HCT116 (cell line): Measurements from ENCODE around the gene RTN1. TPM values are rescaled to one million over a fixed set of nuclear protein-coding genes. Genes with fewer than 3 reads are reported as not detected.

Experiments used
- ATAC-seq: fragments of 200-7000 bp; cut with Tn5 transposase; 2 replicates; pipeline ENCODE4 v1.9.1; 2020; ENCODE audit warnings: mild to moderate bottlenecking, moderate library complexity
- BruUV-seq: library from RNA; stranded (reverse); fragments of 400-500 nt; replicated peaks from 2 replicates; lab custom pipeline; 2021; lab: Mats Ljungman, UMichigan
- CTCF ChIA-PET: fragments of 300-600 bp; sonication (Branson Sonifier 250); formaldehyde crosslinking; loops from one replicate; lab custom pipeline; 2021; ENCODE audit warnings: antibody characterized with exemption; lab: Charles Lee
- POLR2A ChIA-PET: fragments of 300-600, 350-600 bp; sonication (Branson Sonifier 250); formaldehyde crosslinking; loops from one replicate; lab custom pipeline; 2021; ENCODE audit warnings: antibody characterized with exemption; lab: Charles Lee
- RAD21 ChIA-PET, 2 experiments: fragments of 300-600 bp; sonication (Branson Sonifier 250); formaldehyde crosslinking; loops; one replicate each; lab custom pipeline; 2023; ENCODE audit warnings: low total read pairs in 2 of 2; ENCODE audit not compliant: uncharacterized antibody in 2 of 2, unreplicated experiment in 2 of 2, low non-redundant PET in 1 of 2; lab: Charles Lee
- DNase-seq: peaks from one replicate; pipeline ENCODE4 v3.0.0-alpha.2; 2010; ENCODE audit warnings: low read depth, low spot score
- H2AFZ ChIP-seq: fragments of 200-600 bp; shearing (Covaris generic), sonication (generic); 2 replicates; pipeline ENCODE4 v1.6.1; 2017; ENCODE audit warnings: low read depth, mixed run types, mixed read lengths, antibody characterized with exemption, low read length; ENCODE audit not compliant: poor library complexity, severe bottlenecking
- H3K27ac ChIP-seq: 2 replicates; pipeline ENCODE4 v1.5.1; 2012; ENCODE audit warnings: low read depth, low read length
- H3K27me3 ChIP-seq: fragments of 200-600 bp; sonication (generic); 2 replicates; pipeline ENCODE4 v1.6.1; 2016; ENCODE audit warnings: mixed run types, low read length, mixed read lengths; ENCODE audit not compliant: insufficient read depth
- H3K36me3 ChIP-seq, 2 experiments: fragments of 200-500 bp in 1 of 2; fragments of 200-600 bp in 1 of 2; sonication (Bioruptor generic) in 1 of 2; sonication (generic) in 1 of 2; 2 replicates each; pipeline versions ENCODE4 v1.5.1 to v1.6.1; 2014 to 2016; ENCODE audit warnings: low read length in 2 of 2, inconsistent platforms in 1 of 2, mixed read lengths in 1 of 2, mixed run types in 1 of 2; ENCODE audit not compliant: insufficient read depth in 2 of 2, control insufficient read depth in 1 of 2
- H3K4me1 ChIP-seq, 2 experiments: fragments of 200-600 bp in 1 of 2; sonication (generic) in 1 of 2; 2 replicates each; pipeline versions ENCODE4 v1.5.1 to v1.6.1; 2012 to 2017; ENCODE audit warnings: low read length in 2 of 2, inconsistent platforms in 1 of 2, mild to moderate bottlenecking in 1 of 2, mixed read lengths in 1 of 2, mixed run types in 1 of 2, moderate library complexity in 1 of 2; ENCODE audit not compliant: insufficient read depth in 2 of 2, control insufficient read depth in 1 of 2
- H3K4me2 ChIP-seq: fragments of 200-600 bp; sonication (generic); 2 replicates; pipeline ENCODE4 v1.6.1; 2017; ENCODE audit warnings: mixed run types, low read length, mixed read lengths
- H3K4me3 ChIP-seq, 2 experiments: fragments of 200-600 bp in 1 of 2; sonication (generic) in 1 of 2; replicated peaks in 1 of 2; 2 replicates each; pipeline ENCODE4 v1.5.1; 2011 to 2016; ENCODE audit warnings: low read length in 2 of 2, control low read depth in 1 of 2, low read depth in 1 of 2, mild to moderate bottlenecking in 1 of 2, mixed read lengths in 1 of 2, mixed run types in 1 of 2
- H3K79me2 ChIP-seq: fragments of 200-600 bp; sonication (generic); 2 replicates; pipeline ENCODE4 v1.6.1; 2017; ENCODE audit warnings: mild to moderate bottlenecking, mixed run types, low read length, moderate library complexity, mixed read lengths; ENCODE audit not compliant: insufficient read depth
- H3K9ac ChIP-seq: fragments of 200-600 bp; sonication (generic); 2 replicates; pipeline ENCODE4 v1.6.1; 2016; ENCODE audit warnings: low read length, mixed read lengths
- H3K9me2 ChIP-seq: fragments of 200-600 bp; sonication (generic), shearing (Covaris generic); 2 replicates; pipeline ENCODE4 v1.6.1; 2017; ENCODE audit warnings: mixed run types, mild to moderate bottlenecking, moderate library complexity; ENCODE audit not compliant: insufficient read depth
- H3K9me3 ChIP-seq, 2 experiments: fragments of 200-500 bp in 1 of 2; fragments of 200-600 bp in 1 of 2; sonication (Bioruptor generic) in 1 of 2; sonication (generic) in 1 of 2; 2 replicates each; pipeline ENCODE4 v1.6.1; 2014 to 2017; ENCODE audit warnings: low read length in 2 of 2, mixed read lengths in 2 of 2, inconsistent platforms in 1 of 2, low read depth in 1 of 2, mild to moderate bottlenecking in 1 of 2, mixed run types in 1 of 2, moderate library complexity in 1 of 2; ENCODE audit not compliant: control insufficient read depth in 1 of 2, insufficient read depth in 1 of 2
- H4K20me1 ChIP-seq: fragments of 200-600 bp; sonication (generic), shearing (Covaris generic); 2 replicates; pipeline ENCODE4 v1.6.1; 2017; ENCODE audit warnings: mixed run types, mild to moderate bottlenecking, moderate library complexity; ENCODE audit not compliant: insufficient read depth
- CBX3 ChIP-seq: IDR thresholded peaks from 2 replicates; pipeline ENCODE4 v1.6.1; 2012; ENCODE audit warnings: low read depth
- EGR1 ChIP-seq: IDR thresholded peaks from 2 replicates; pipeline ENCODE4 v1.6.1; 2012; ENCODE audit warnings: low read depth
- EZH2phosphoT487 ChIP-seq: fragments of 200-600 bp; IDR thresholded peaks from 2 replicates; pipeline ENCODE4 v1.6.1; 2018; ENCODE audit warnings: antibody characterized with exemption, borderline replicate concordance
- RAD21 ChIP-seq: IDR thresholded peaks from 2 replicates; pipeline ENCODE4 v1.6.1; 2012; ENCODE audit warnings: low read depth, mild to moderate bottlenecking
- SIN3A ChIP-seq: IDR thresholded peaks from 2 replicates; pipeline ENCODE4 v1.6.1; 2012; ENCODE audit warnings: low read depth
- SP1 ChIP-seq: IDR thresholded peaks from 2 replicates; pipeline ENCODE4 v1.6.1; 2012; ENCODE audit warnings: low read depth
- SRF ChIP-seq: IDR thresholded peaks from 2 replicates; pipeline ENCODE4 v1.6.1; 2012; ENCODE audit warnings: low read depth
- ZNF274 ChIP-seq: fragments of 200-500 bp; sonication (Bioruptor generic); IDR thresholded peaks from 2 replicates; pipeline ENCODE4 v1.6.1; 2014; ENCODE audit warnings: mild to moderate bottlenecking, low read depth, low read length, inconsistent platforms
- intact Hi-C: fragments of 100-400 bp; cut with micrococcal nuclease; formaldehyde crosslinking; loops from 2 replicates; pipeline ENCODE4 v1.10.0; 2022
- total RNA-seq: library from RNA; stranded (reverse); gene quantifications from one replicate; pipeline ENCODE4 v1.2.1, GENCODE V29; 2021; ENCODE audit not compliant: unreplicated experiment
- TF ChIP-seq, protein P1 (sequence below): IDR thresholded peaks from 2 replicates; pipeline ENCODE4 v1.6.1; 2012; ENCODE audit warnings: low read depth
- TF ChIP-seq, protein P2 (sequence below): IDR thresholded peaks from 2 replicates; pipeline ENCODE4 v1.6.1; 2011; ENCODE audit warnings: mild to moderate bottlenecking, low read length, moderate library complexity; ENCODE audit not compliant: insufficient replicate concordance; ENCODE audit errors: extremely low read depth
- TF ChIP-seq, protein P3 (sequence below), 3 experiments: fragments of 200-600 bp in 1 of 3; sonication (generic) in 1 of 3; IDR thresholded peaks in 2 of 3; conservative IDR thresholded peaks in 1 of 3; 2 replicates each; pipeline ENCODE4 v1.5.1; 2012 to 2017; ENCODE audit warnings: low read depth in 2 of 3, low read length in 2 of 3, antibody characterized with exemption in 1 of 3, borderline replicate concordance in 1 of 3, control low read depth in 1 of 3, mild to moderate bottlenecking in 1 of 3, mixed read lengths in 1 of 3, mixed run types in 1 of 3, moderate library complexity in 1 of 3; ENCODE audit not compliant: insufficient read depth in 1 of 3

Gene RTN1
- total RNA-seq, 1 experiment from 2014 or later = 0.57 TPM

DNA sequence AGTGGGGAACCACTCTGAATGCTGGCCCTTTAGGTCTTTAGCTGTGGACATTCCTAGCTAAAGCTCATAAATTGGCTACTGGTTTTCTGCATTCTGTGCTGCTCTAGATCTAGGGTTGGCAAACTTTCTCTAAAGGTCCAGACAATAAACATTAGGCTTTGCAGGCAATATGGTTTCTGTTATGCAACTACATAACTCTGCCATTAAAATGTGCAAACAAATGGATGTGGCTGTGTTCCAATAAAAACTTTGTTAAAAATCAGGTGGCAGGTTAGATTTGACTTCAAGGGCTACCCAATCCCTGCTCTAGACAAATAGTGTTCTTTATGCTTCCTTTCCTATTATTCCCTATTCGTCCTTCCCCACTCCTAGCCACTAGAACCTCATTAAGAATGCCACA lies 42.6 kb upstream of the RTN1 start (continued):
- TF ChIP-seq, protein P1, sequence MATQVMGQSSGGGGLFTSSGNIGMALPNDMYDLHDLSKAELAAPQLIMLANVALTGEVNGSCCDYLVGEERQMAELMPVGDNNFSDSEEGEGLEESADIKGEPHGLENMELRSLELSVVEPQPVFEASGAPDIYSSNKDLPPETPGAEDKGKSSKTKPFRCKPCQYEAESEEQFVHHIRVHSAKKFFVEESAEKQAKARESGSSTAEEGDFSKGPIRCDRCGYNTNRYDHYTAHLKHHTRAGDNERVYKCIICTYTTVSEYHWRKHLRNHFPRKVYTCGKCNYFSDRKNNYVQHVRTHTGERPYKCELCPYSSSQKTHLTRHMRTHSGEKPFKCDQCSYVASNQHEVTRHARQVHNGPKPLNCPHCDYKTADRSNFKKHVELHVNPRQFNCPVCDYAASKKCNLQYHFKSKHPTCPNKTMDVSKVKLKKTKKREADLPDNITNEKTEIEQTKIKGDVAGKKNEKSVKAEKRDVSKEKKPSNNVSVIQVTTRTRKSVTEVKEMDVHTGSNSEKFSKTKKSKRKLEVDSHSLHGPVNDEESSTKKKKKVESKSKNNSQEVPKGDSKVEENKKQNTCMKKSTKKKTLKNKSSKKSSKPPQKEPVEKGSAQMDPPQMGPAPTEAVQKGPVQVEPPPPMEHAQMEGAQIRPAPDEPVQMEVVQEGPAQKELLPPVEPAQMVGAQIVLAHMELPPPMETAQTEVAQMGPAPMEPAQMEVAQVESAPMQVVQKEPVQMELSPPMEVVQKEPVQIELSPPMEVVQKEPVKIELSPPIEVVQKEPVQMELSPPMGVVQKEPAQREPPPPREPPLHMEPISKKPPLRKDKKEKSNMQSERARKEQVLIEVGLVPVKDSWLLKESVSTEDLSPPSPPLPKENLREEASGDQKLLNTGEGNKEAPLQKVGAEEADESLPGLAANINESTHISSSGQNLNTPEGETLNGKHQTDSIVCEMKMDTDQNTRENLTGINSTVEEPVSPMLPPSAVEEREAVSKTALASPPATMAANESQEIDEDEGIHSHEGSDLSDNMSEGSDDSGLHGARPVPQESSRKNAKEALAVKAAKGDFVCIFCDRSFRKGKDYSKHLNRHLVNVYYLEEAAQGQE = no peak
- TF ChIP-seq RAD21 = no peak
- no peak for TF ChIP-seq SP1
- TF ChIP-seq, protein P2, sequence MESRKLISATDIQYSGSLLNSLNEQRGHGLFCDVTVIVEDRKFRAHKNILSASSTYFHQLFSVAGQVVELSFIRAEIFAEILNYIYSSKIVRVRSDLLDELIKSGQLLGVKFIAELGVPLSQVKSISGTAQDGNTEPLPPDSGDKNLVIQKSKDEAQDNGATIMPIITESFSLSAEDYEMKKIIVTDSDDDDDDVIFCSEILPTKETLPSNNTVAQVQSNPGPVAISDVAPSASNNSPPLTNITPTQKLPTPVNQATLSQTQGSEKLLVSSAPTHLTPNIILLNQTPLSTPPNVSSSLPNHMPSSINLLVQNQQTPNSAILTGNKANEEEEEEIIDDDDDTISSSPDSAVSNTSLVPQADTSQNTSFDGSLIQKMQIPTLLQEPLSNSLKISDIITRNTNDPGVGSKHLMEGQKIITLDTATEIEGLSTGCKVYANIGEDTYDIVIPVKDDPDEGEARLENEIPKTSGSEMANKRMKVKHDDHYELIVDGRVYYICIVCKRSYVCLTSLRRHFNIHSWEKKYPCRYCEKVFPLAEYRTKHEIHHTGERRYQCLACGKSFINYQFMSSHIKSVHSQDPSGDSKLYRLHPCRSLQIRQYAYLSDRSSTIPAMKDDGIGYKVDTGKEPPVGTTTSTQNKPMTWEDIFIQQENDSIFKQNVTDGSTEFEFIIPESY = no peak
- TF ChIP-seq CBX3 = no peak
- TF ChIP-seq SRF = no peak
- TF ChIP-seq ZNF274 = no peak
- TF ChIP-seq EZH2phosphoT487 = no peak
- no peak for TF ChIP-seq SIN3A
- no peak for TF ChIP-seq EGR1

DNA sequence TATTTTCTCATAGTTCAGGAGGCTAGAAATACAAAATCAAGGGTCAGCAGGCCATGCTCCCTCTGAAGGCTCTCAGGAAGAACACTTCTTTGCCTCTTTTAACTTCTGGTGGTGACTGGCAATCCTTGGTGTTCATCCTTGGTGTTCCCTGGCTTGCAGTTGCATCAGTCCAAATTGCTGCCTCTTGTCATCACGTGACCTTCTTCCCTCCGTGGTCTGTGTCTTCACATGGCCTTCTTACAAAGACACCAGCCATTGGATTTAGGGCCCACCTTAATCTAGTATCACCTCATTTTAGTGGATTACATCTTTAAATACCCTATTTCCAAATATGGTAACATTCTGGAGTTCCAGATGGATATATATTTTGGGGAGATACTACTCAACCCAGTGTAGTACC lies 41.9 kb upstream of the RTN1 start:
- Histone ChIP-seq H2AFZ (no peak overlapping the region), H3K79me2 (no peaks in the 10 kb centered on the region), H3K4me3 (no peak overlapping the region), H4K20me1 (no peaks in the 10 kb centered on the region), H3K27ac (no peak overlapping the region), H3K27me3 (no peaks in the 10 kb centered on the region)
- ATAC-seq = no peak
- intact Hi-C loops = no loop called here
- POLR2A ChIA-PET = no interaction called here
- BruUV-seq = no TSS peak
- TF ChIP-seq, protein P1 = no peak
- TF ChIP-seq, protein P3, sequence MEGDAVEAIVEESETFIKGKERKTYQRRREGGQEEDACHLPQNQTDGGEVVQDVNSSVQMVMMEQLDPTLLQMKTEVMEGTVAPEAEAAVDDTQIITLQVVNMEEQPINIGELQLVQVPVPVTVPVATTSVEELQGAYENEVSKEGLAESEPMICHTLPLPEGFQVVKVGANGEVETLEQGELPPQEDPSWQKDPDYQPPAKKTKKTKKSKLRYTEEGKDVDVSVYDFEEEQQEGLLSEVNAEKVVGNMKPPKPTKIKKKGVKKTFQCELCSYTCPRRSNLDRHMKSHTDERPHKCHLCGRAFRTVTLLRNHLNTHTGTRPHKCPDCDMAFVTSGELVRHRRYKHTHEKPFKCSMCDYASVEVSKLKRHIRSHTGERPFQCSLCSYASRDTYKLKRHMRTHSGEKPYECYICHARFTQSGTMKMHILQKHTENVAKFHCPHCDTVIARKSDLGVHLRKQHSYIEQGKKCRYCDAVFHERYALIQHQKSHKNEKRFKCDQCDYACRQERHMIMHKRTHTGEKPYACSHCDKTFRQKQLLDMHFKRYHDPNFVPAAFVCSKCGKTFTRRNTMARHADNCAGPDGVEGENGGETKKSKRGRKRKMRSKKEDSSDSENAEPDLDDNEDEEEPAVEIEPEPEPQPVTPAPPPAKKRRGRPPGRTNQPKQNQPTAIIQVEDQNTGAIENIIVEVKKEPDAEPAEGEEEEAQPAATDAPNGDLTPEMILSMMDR (IDR thresholded peaks at IDR 0.05 in 2 of 3, conservative IDR thresholded peaks at IDR 0.05 in 1 of 3; ENCODE audit: borderline replicate concordance in 1 of 3, insufficient read depth in 1 of 3, low read depth in 2 of 3, low read length in 2 of 3) = no peak
- TF ChIP-seq, all 23 proteins: peak for 0
- no peaks in the 10 kb centered on the region for H3K4me1 ChIP-seq
- no peaks in the 10 kb centered on the region for H3K9me3 ChIP-seq
- ChIA-PET RAD21 (no interaction called here), CTCF (no interaction called here)
- no peaks in the 10 kb centered on the region for H3K9me2 ChIP-seq
- no peak overlapping the region for H3K4me2 ChIP-seq
- no peak for DNase-seq
- H3K36me3 ChIP-seq = no peaks in the 10 kb centered on the region
- H3K9ac ChIP-seq = no peak overlapping the region
